Cardiac fibroblast (primary cell): Measurements from ENCODE around the gene MBIP.

ENCODE experiments used
- DNase-seq, 2 donors: peaks; one replicate each; pipeline versions ENCODE4 v3.0.0 to v3.0.0-alpha.2; 2010; ENCODE audit warnings: low read depth in 2 of 2
- H3K4me3 ChIP-seq, 2 donors: replicated peaks in 1 of 2; 1 replicate in 1 of 2; 2 replicates in 1 of 2; pipeline ENCODE4 v1.5.1; 2011; ENCODE audit warnings: low read depth in 2 of 2, low read length in 2 of 2, mild to moderate bottlenecking in 2 of 2, moderate library complexity in 1 of 2
- CTCF ChIP-seq: IDR thresholded peaks from one replicate; pipeline ENCODE4 v1.5.1; 2011; ENCODE audit warnings: low read depth, mild to moderate bottlenecking, low read length, inconsistent platforms

Gene MBIP

GRCh38 chr14:36325853-36326252, 5.4 kb upstream of the MBIP start:
- no peak for DNase-seq
- H3K4me3 ChIP-seq: no peak overlapping the region
- TF ChIP-seq CTCF: no peak

GRCh38 chr14:36324897-36325296, 4.5 kb upstream of the MBIP start:
- DNase-seq: no peak
- no peak overlapping the region for H3K4me3 ChIP-seq
- TF ChIP-seq CTCF: no peak

GRCh38 chr14:36320897-36321381, 502 bp upstream of the MBIP start:
- no peak for DNase-seq
- TF ChIP-seq CTCF: no peak
- peak overlapping the region; percentile 90 to 93 for H3K4me3 ChIP-seq

GRCh38 chr14:36319899-36320199, 588 bp downstream of the MBIP start:
- peak overlapping the region; percentile 90 to 93 for H3K4me3 ChIP-seq
- peak in 1 of 2 donors; percentile 42 for DNase-seq
- no peak for TF ChIP-seq CTCF

GRCh38 chr14:36317650-36318049, 2.8 kb downstream of the MBIP start:
- H3K4me3 ChIP-seq: no peak overlapping the region
- DNase-seq: peak in 1 of 2 donors; percentile 21
- TF ChIP-seq CTCF: no peak

GRCh38 chr14:36316131-36316530, 4.3 kb downstream of the MBIP start:
- H3K4me3 ChIP-seq: no peak overlapping the region
- DNase-seq: no peak
- no peak for TF ChIP-seq CTCF

- DNase-seq: no peak
- H3K4me3 ChIP-seq: no peak overlapping the region
- TF ChIP-seq CTCF: no peak
Measured at GRCh38 chr14:36315159-36315853, 5.1 kb downstream of the MBIP start.
